ENCODE results near the gene ISCU. TPM values are rescaled to one million over a fixed set of nuclear protein-coding genes. Genes with fewer than 3 reads are reported as not detected.

Gene ISCU
- total RNA-seq, 4 donors from 2014 or later, result 189 to 297 (median 212) TPM

DNA sequence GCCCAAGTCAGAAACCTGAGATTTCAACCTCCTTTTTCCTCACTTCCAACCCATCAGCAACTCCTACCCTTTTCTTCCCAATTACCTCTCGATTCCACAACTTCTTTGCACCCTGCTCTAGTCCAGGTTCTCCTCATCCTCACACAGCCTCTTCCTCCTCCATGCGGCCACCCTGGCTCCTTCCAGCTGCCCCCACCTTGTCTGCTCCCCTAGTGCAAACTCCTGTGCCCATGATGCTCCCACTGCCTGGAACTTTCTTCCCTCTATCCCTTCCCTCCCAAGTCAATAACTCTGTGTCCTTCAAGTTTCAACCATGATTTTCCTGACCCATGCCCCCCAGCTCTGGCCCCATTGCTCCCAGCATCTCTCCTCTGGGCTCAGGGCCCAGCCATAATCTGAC lies 54.0 kb downstream of the ISCU start:
- no peak for TF ChIP-seq CTCF (IDR thresholded peaks at IDR 0.05; ENCODE audit: low read depth)

DNA sequence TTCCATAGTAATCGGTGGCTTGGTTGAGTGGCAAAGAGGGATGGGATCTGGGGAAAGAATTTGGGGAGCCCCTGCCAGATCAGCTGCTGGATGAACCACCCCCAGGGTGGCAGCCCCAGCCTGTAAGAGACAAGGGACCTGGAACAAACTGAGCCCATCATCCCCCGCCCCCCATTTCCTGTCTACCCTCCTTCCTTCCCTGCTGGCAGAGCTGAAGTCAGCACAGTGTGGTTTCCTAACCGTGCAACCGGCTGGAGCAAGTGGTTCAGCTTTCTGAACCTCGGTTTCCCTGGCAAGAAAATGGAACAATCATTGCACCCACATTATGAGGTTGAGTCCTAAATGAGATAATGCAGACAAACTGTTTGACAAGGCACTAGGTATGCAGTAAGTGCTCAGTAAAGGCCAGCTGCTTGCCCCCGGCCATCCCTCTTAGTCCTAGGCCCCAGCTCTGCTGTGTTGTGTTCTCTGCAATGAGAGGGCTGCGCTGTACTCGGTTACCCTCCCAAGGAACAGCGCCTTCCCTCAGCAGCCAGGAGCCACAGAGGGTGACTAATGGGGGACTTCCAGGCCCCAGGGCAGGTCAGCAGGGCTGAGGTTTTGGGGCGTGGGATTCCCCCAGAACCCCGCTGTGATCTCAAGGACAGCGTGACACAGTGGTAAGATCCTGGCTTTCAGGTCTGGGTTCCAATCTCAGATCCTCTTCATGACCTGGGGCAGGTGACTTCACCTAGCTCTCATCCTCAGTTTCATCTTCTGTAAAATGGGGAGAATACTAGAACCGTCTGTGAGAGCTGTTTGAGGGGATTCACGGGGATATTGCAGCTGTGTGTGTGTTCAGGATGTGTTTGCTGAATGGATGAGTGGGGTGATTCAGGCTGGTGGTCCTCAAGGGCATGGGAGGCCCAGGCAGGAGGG lies 54.8 kb downstream of the ISCU start:
- TF ChIP-seq CTCF (IDR thresholded peaks at IDR 0.05; ENCODE audit: low read depth), result no peak

DNA sequence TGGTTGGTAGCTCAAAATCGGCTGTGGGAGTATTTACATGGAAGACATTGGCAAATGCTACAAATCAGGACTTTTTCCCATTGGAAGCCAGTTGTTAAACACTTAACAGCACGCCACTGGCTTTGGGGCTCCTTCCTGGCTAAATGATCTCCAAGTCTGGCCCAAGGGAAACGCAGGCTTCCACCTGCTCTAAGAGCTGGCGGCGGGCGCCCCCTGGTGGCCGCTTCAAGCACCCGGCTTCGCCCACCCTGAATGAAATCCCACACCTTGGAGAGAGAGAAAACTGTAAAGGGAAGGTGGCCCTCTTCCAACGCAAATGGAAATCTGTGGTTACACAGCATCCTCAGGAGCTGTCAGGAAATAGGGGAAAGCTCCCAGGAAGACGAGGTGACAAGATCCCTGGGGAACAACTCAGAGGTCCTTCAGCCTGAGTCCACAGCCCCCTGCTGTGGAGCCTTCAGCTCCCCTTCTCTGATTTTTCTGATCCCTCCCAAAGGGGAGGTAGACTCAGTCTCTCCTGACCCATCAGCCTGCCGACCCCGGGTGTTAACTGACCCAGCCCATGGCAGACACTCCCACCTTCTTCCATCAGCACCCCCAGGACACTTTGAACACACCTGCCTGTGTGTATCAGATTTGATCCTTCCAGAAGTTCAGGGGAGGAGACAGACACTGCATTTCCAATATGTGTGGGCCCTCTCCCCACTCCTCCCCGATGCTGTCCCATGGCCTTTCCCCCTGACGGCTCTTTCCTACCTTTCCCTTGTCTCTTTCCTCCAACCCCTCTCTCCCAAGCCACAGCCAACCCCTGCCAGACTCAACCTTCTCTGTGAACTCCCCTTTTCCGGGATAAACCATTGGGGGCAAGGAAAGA lies 55.9 kb downstream of the ISCU start:
- no peak for TF ChIP-seq CTCF (IDR thresholded peaks at IDR 0.05; ENCODE audit: low read depth)

Other genes with a start within 250 kb of the ISCU start
- 10 to 100 TPM; 12.4 to 34.6 (median 30.3) TPM for gene CMKLR1, start 223.3 kb upstream of the ISCU start, total RNA-seq
- gene FICD, start 47.3 kb upstream of the ISCU start, total RNA-seq, result 1 to 10 TPM; 4.9 to 9.9 (median 7.4) TPM
- gene SART3, start 1.4 kb upstream of the ISCU start, total RNA-seq, result 10 to 100 TPM; 35.0 to 52.6 (median 36.5) TPM
- gene TMEM119, start 35.5 kb downstream of the ISCU start, total RNA-seq, result 10 to 100 TPM in 2 of 4 donors, 1 to 10 TPM in 2; 7.8 to 20.5 (median 12.1) TPM
- 10 to 100 TPM in 3 of 4 donors, 1 to 10 TPM in 1; 4.3 to 28.0 (median 15.4) TPM for gene SELPLG, start 71.3 kb downstream of the ISCU start, total RNA-seq
- 100 to 1,000 TPM; 151 to 320 (median 199) TPM for gene CORO1C, start 168.9 kb downstream of the ISCU start, total RNA-seq

Measured in subcutaneous adipose tissue (tissue), 4 donors.